Brain microvascular endothelial cell (primary cell): ENCODE data around the gene RASGRP1.
"Not testable (repeated sequence)": the region's sequence is repeated elsewhere in the genome, so short reads cannot be mapped to it uniquely, and the experiment has no call there.

Source experiments
- DNase-seq: peaks from one replicate; pipeline ENCODE4 v3.0.0-alpha.2; 2020
- H3K27ac ChIP-seq: fragments of 250-450 bp; sonication (Bioruptor Pico); 2 replicates; pipeline ENCODE4 v1.5.1; 2020; ENCODE audit warnings: mild to moderate bottlenecking, moderate library complexity
- H3K27me3 ChIP-seq: fragments of 250-450 bp; sonication (Bioruptor Pico); replicated peaks from 2 replicates; pipeline ENCODE4 v1.5.1; 2020; ENCODE audit warnings: mild to moderate bottlenecking
- H3K36me3 ChIP-seq: fragments of 250-450 bp; sonication (Bioruptor Pico); replicated peaks from 2 replicates; pipeline ENCODE4 v1.5.1; 2020; ENCODE audit warnings: mild to moderate bottlenecking
- H3K4me3 ChIP-seq: 2 replicates; pipeline ENCODE4 v1.5.1; 2011; ENCODE audit warnings: low read depth, mild to moderate bottlenecking, control low read depth, low read length, moderate library complexity
- CTCF ChIP-seq: IDR thresholded peaks from 2 replicates; pipeline ENCODE4 v1.5.1; 2011; ENCODE audit warnings: low read depth, mild to moderate bottlenecking, moderate library complexity, low read length, control low read depth, inconsistent platforms; ENCODE audit errors: missing control alignments
- in situ Hi-C: cut with HindIII; loops from 2 replicates; pipeline ENCODE4 v1.10.0; 2017; ENCODE audit warnings: low sequenced_read_pairs, low pct_ligation_motif_present

The RASGRP1 gene

GRCh38 chr15:38587214-38587613, 22.6 kb upstream of the RASGRP1 start:
- no peak overlapping the region for H3K4me3 ChIP-seq
- peaks cover 3% of the 10 kb centered on the region for H3K27me3 ChIP-seq
- no peak for DNase-seq
- TF ChIP-seq CTCF, result no peak
- in situ Hi-C loops, result no loop called here
- no peak overlapping the region for H3K27ac ChIP-seq
- no peaks in the 10 kb centered on the region for H3K36me3 ChIP-seq

GRCh38 chr15:38586005-38586404, 21.4 kb upstream of the RASGRP1 start:
- H3K27me3 ChIP-seq, DNase-seq, H3K36me3 ChIP-seq, H3K27ac ChIP-seq, in situ Hi-C loops, H3K4me3 ChIP-seq: not testable (repeated sequence)

- H3K27me3 ChIP-seq, result no peaks in the 10 kb centered on the region
- no peak overlapping the region for H3K4me3 ChIP-seq
- no peak overlapping the region for H3K27ac ChIP-seq
- DNase-seq, result no peak
- no peaks in the 10 kb centered on the region for H3K36me3 ChIP-seq
- no peak for TF ChIP-seq CTCF
- in situ Hi-C loops, result no loop called here
Measured at GRCh38 chr15:38578626-38579025, 14.0 kb upstream of the RASGRP1 start.

GRCh38 chr15:38577424-38577987, 12.9 kb upstream of the RASGRP1 start:
- Histone ChIP-seq H3K36me3 (no peaks in the 10 kb centered on the region), H3K4me3 (no peak overlapping the region), H3K27me3 (no peaks in the 10 kb centered on the region), H3K27ac (no peak overlapping the region)
- in situ Hi-C loops, result no loop called here
- no peak for TF ChIP-seq CTCF
- no peak for DNase-seq

- Histone ChIP-seq H3K4me3 (no peak overlapping the region), H3K36me3 (no peaks in the 10 kb centered on the region), H3K27me3 (no peaks in the 10 kb centered on the region), H3K27ac (no peak overlapping the region)
- no peak for TF ChIP-seq CTCF
- in situ Hi-C loops, result no loop called here
- no peak for DNase-seq
Measured at GRCh38 chr15:38576837-38577236, 12.2 kb upstream of the RASGRP1 start.

GRCh38 chr15:38576261-38576660, 11.6 kb upstream of the RASGRP1 start:
- no peak overlapping the region for H3K4me3 ChIP-seq
- H3K27me3 ChIP-seq, result peaks cover 3% of the 10 kb centered on the region
- in situ Hi-C loops, result no loop called here
- no peak overlapping the region for H3K27ac ChIP-seq
- no peak for TF ChIP-seq CTCF
- H3K36me3 ChIP-seq, result no peaks in the 10 kb centered on the region
- no peak for DNase-seq
